Uterus (tissue), 2 donors: Measurements from ENCODE around the gene PTPRN2.

ENCODE experiments used
- CTCF ChIP-seq, 4 experiments: fragments of 200-600 bp in 2 of 4; fragments of 450-650 bp in 2 of 4; sonication (generic) in 2 of 4; IDR thresholded peaks; one replicate each; pipeline ENCODE4 v1.5.1; 2016 to 2019; ENCODE audit warnings: antibody characterized with exemption in 4 of 4, mild to moderate bottlenecking in 2 of 4, moderate library complexity in 1 of 4
- POLR2A ChIP-seq, 2 donors: fragments of 450-650 bp; IDR thresholded peaks; one replicate each; pipeline ENCODE4 v1.6.1; 2016; ENCODE audit warnings: antibody characterized with exemption in 2 of 2, mild to moderate bottlenecking in 1 of 2, moderate library complexity in 1 of 2

GRCh38 chr7:158302274-158303070 lies 285.2 kb downstream of the PTPRN2 start:
- TF ChIP-seq CTCF (IDR thresholded peaks at IDR 0.05) (no peak), POLR2A (IDR thresholded peaks at IDR 0.05) (no peak)
